ENCODE data around the gene SLC4A1AP.

DNA sequence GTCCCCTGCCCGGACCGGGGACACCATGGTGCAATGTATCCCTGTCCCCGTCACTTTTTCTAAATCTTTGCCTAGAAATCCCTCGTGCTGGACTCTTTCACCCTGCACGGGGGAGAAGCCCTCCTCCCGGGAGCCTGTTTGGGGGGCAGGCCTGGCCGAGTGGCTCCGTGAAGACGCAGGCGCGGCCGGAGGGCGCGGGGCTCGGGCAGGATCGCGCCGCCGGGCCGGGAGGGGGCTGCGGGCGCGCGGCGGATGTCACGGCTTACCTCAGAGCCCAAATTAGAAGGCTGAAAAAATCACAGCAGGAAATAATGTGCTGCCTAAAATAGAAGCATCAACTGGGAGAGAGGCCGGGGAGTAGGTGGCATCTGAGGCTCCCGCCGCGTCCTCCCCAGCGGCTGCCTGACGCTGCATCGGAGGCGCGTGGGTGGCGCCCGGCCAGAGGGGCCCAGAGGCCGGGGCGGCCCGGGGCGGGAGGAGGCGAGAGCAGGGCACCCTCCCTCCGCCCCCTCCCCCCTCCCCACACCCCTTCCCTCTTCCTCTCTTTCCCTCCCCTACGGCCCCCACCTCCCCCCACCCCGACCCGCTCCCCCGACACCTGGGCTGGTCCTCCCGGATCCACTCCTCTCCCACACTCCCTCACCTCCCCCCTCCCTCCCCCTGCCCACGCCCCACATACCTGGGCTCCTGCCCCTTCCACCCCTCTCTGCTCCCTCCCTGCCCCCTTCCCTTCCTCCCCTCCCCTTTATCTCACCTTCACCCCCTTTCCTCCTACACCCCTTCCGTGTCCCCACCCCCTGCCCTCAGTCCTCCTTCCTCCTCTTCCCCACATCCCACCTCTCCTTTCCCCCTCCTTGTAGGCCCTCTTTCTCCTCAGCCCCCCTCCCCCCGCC lies 51.9 kb downstream of the SLC4A1AP start:
- TF ChIP-seq PHTF2 (CRISPR knock-in tag; IDR thresholded peaks at IDR 0.05), result no peak
- no peak for TF ChIP-seq JUN (IDR thresholded peaks at IDR 0.05; ENCODE audit: borderline replicate concordance, low read depth, low read length)
- no peak for TF ChIP-seq JUN (CRISPR knock-in tag; IDR thresholded peaks at IDR 0.05; ENCODE audit: borderline replicate concordance)
- no peak for TF ChIP-seq NFIX (CRISPR knock-in tag; IDR thresholded peaks at IDR 0.05; ENCODE audit: low read depth)
- no peak for TF ChIP-seq JUND (IDR thresholded peaks at IDR 0.05; ENCODE audit: borderline replicate concordance, low read depth, low read length)
- TF ChIP-seq JUND (tag; IDR thresholded peaks at IDR 0.05; ENCODE audit: borderline replicate concordance, low read depth, low read length), result no peak
- no peak for TF ChIP-seq BACH1 (tag; IDR thresholded peaks at IDR 0.05)
- no peak for TF ChIP-seq TAF1 (IDR thresholded peaks at IDR 0.05; ENCODE audit: control insufficient read depth, extremely low read depth, insufficient read depth, low read length, severe bottlenecking)
- 0 out of 2 replicates have a peak, but pooled peaks have one; percentile 40 for TF ChIP-seq EGR1 (conservative IDR thresholded peaks at IDR 0.05)
- no peak for TF ChIP-seq POLR2AphosphoS2 (IDR thresholded peaks at IDR 0.05; ENCODE audit: low read length)
- TF ChIP-seq, protein P1, sequence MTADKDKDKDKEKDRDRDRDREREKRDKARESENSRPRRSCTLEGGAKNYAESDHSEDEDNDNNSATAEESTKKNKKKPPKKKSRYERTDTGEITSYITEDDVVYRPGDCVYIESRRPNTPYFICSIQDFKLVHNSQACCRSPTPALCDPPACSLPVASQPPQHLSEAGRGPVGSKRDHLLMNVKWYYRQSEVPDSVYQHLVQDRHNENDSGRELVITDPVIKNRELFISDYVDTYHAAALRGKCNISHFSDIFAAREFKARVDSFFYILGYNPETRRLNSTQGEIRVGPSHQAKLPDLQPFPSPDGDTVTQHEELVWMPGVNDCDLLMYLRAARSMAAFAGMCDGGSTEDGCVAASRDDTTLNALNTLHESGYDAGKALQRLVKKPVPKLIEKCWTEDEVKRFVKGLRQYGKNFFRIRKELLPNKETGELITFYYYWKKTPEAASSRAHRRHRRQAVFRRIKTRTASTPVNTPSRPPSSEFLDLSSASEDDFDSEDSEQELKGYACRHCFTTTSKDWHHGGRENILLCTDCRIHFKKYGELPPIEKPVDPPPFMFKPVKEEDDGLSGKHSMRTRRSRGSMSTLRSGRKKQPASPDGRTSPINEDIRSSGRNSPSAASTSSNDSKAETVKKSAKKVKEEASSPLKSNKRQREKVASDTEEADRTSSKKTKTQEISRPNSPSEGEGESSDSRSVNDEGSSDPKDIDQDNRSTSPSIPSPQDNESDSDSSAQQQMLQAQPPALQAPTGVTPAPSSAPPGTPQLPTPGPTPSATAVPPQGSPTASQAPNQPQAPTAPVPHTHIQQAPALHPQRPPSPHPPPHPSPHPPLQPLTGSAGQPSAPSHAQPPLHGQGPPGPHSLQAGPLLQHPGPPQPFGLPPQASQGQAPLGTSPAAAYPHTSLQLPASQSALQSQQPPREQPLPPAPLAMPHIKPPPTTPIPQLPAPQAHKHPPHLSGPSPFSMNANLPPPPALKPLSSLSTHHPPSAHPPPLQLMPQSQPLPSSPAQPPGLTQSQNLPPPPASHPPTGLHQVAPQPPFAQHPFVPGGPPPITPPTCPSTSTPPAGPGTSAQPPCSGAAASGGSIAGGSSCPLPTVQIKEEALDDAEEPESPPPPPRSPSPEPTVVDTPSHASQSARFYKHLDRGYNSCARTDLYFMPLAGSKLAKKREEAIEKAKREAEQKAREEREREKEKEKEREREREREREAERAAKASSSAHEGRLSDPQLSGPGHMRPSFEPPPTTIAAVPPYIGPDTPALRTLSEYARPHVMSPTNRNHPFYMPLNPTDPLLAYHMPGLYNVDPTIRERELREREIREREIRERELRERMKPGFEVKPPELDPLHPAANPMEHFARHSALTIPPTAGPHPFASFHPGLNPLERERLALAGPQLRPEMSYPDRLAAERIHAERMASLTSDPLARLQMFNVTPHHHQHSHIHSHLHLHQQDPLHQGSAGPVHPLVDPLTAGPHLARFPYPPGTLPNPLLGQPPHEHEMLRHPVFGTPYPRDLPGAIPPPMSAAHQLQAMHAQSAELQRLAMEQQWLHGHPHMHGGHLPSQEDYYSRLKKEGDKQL (CRISPR knock-in tag; IDR thresholded peaks at IDR 0.05; ENCODE audit: borderline replicate concordance), result no peak
- no peak for TF ChIP-seq RAD21 (CRISPR knock-in tag; conservative IDR thresholded peaks at IDR 0.05 in 1 of 2, IDR thresholded peaks at IDR 0.05 in 1 of 2)
- TF ChIP-seq, protein P2, sequence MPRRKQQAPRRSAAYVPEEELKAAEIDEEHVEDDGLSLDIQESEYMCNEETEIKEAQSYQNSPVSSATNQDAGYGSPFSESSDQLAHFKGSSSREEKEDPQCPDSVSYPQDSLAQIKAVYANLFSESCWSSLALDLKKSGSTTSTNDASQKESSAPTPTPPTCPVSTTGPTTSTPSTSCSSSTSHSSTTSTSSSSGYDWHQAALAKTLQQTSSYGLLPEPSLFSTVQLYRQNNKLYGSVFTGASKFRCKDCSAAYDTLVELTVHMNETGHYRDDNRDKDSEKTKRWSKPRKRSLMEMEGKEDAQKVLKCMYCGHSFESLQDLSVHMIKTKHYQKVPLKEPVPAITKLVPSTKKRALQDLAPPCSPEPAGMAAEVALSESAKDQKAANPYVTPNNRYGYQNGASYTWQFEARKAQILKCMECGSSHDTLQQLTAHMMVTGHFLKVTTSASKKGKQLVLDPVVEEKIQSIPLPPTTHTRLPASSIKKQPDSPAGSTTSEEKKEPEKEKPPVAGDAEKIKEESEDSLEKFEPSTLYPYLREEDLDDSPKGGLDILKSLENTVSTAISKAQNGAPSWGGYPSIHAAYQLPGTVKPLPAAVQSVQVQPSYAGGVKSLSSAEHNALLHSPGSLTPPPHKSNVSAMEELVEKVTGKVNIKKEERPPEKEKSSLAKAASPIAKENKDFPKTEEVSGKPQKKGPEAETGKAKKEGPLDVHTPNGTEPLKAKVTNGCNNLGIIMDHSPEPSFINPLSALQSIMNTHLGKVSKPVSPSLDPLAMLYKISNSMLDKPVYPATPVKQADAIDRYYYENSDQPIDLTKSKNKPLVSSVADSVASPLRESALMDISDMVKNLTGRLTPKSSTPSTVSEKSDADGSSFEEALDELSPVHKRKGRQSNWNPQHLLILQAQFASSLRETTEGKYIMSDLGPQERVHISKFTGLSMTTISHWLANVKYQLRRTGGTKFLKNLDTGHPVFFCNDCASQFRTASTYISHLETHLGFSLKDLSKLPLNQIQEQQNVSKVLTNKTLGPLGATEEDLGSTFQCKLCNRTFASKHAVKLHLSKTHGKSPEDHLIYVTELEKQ (CRISPR knock-in tag; IDR thresholded peaks at IDR 0.05), result no peak
